ENCODE data around the gene CHRM3.

- TF ChIP-seq CTCF (IDR thresholded peaks at IDR 0.05; ENCODE audit: low read depth, low read length, poor library complexity, severe bottlenecking) (no peak), EZH2phosphoT487 (IDR thresholded peaks at IDR 0.05; ENCODE audit: borderline replicate concordance, low read length) (no peak)
These were observed 19.1 kb upstream of the CHRM3 start for GRCh38 chr1:239367196-239367810.

All from DOHH2 (cell line).